NCI-H510A (cell line): ENCODE data around the gene SSC4D.
"Not testable (repeated sequence)": the region's sequence is repeated elsewhere in the genome, so short reads cannot be mapped to it uniquely, and the experiment has no call there.

Experiments
- DNase-seq: peaks from one replicate; lab custom pipeline; 2025; lab: John Stamatoyannopoulos, UW

SSC4D gene

DNA sequence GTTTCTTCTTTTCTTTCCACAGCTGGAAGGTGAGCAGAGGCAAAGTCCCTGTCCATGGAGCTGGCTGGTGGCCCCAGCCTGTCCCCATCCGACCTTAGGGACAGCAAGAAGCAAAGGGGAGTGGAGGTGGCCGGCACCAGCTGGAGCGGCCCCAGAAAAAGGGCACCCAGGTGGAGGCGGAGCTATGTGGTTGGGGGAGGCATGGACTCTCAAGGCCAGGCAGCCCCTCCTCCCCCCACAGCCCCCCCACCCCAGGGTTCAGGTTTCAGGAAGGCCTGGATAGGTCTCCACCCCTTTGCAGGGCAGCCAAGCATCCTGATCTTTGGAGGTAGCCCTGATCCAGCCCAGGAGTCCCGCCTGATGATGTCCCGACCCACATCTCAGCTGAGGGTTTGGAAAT, at the start of gene SSC4D:
Gene SSC4D (minus strand): TSS at position 161 of the 400 bp plus-strand sequence. CDS start 5,258 bp downstream, outside the sequence.
- peak; percentile 36 for DNase-seq

DNA sequence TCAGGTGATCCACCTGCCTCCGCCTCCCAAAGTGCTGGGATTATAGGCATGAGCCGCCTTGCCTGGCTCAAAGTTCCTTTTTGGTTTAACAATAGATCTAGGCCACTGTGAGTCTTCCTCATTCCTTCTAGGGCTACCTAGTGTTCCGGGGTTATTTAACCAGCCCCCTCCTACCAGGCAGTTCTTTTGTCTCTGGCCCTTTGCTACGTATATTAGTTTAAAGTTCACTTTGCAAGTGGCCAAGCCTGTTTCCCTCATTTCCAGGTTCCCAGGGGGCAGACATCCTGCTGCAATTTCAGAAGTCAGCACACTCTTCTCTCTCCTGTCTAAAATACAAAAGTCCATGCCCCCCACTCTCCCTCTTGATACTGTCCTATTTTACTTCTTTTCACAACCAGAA, 49.0 kb upstream of the SSC4D start:
- not testable (repeated sequence) for DNase-seq

DNA sequence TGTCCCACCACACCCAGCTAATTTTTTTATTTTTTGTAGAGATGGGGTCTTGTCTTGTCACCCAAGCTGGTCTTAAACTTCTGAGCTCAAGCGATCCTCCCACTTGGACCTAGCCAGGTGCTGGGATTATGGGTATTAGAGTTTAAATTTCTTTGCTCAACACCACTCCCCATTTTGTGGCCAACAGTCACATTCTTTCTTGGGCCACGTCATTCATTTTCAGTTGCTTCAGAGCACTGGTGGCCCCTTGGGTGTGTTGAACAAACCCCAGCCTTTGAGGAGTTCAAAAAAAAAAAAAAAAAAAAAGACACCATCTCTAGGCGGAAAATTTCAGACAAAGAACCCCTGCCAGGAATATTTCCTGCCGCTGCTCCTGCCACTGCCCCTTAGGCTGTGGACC, 47.5 kb upstream of the SSC4D start:
- not testable (repeated sequence) for DNase-seq

DNA sequence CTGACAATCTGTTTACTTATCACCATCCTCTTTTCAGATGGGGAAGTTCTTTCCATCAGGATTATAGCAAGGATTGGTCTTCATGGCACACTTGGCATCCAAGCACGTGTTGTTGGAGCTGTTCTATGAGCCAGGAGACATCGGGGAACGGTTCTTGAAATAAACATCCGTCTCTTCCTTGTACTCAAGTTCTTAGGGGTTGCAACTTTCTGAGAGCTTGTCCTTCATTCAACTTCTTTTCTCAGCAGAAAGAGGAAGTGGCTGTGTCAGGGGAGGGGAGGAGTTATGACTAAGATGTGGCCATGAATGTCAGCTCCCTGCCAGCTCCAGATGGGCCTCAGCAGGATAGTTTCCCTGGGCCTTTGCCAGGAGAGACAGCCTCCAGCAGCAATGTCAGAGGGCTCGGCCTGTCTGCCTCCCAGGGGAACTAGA, 36.1 kb upstream of the SSC4D start:
- DNase-seq, result not testable (repeated sequence)

DNA sequence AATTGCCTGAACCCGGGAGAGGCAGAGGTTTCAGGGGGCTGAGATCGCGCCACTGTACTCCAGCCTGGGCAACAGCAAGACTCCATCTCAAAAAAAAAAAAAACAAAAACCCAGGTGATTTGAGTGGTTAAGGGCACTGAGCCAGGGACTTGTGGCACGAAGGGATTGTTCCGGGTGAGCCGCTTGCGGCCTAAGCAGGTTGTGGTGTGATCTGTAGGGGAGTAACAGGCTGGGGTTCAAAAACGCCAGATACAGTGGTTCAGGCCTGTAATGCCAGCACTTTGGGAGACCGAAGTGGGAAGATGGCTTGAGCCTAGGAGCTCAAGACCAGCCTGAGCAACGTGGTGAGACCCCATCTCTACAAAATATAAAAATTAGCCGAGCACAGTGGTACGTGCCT, 34.3 kb upstream of the SSC4D start:
- not testable (repeated sequence) for DNase-seq

DNA sequence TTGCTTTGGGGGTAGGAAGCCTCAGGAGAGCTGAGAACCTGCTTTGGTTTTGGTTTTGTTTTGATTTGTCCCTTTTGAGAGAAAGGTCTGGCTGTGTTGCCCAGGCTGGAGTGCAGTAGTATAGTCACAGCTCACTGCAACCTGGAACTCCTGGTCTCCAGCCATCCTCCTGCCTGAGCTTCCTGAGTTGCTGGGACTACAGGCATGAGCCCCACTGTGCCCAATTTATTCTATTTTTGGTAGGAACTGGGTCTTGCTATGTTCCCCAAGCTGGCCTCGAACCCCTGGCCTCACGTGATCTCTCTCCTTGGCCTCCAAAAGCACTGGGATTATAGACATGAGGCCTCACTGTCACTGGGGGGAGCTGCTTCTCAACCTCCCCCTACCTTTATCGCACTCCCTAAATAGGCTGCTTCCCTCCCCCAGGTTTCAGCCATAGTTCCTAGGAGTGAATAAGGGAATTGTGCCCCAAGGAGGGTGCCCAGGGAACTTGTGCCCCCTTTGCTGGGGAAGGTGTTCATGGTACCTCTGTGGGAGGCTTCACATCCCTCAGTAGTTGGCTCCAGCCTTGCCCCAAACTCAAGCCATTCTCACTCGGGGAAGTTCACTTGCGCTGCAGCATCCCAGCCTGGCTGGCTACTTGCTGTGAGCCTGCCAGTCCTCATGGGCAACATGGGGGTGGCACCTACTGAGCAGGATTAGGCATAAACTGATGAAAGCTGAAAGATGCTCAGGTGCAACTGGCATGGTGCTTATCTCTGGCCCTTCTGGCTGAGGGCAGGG, 33.4 kb upstream of the SSC4D start:
- DNase-seq, result not testable (repeated sequence)

DNA sequence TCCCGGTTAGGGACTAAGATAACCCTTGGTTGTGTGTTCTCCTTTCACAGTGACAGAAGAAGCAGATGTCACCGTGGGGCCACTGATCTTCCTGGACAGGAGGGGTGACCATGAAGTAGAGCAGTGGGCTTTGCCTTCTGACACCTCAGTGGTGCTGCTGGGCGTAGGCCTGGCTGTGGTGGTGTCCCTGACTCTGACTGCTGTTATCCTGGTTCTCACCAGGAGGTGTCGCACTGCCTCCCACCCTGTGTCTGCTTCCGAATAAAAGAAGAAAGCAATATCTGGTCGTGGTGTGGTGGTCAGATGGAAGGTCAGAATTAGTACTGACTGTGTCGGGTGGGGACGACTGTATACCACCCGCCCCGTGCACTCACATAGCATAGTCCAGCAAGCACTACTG, 32.3 kb upstream of the SSC4D start:
- not testable (repeated sequence) for DNase-seq

DNA sequence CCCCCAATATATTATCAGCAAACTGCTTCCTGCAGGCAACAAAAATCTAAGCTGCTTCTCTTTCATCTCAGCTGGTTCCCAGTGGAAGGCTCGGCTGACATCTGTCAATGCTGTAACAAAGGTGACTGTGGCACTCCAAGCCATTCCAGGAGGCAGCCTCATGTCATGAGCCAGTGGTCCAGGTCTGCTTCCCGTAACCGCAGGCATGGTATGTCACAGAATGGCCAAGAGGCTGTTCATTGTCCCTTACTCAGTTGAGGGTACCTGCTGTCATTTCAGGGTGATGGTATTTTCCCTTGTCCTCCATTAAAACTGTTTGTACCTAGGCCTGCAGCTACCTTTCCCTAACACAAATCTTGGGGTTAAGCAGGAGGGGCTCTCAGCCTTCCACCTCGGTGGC, 30.9 kb upstream of the SSC4D start:
- not testable (repeated sequence) for DNase-seq

DNA sequence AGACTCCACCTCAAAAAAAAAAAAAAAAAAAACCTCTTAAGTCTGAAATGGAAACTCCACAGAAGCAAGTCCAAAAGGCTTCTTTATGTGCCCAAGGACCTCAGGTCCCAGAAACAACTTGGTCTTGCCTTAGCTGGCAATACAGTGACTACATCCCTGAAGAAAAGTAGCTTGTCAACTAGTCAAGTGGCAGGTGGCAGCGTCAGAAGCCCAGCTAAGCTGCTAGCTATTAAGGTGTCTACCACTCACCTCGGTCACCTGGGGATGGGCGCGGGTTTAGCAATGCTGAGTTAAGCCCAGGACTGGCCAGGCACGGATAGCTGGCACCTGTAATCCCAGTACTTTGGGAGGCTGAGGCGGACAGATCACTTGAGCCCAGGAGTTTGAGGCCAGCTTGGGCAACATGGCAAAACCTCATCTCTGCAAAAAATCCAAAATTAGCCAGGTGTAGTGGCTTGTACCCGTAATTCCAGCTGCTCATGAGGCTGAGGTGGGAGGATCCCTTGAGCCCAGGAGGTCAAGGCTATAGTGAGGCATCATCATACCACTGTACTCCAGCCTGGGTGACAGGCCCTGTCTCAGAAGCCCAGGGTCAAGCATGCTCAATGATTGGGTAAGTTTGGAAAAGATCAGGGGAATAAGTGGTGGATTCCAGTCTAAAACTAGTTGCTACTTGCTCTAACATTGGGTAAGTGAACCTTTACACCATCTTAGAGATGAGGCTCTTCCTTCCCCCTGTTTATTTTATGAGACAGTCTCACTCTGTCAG, 29.8 kb upstream of the SSC4D start:
- not testable (repeated sequence) for DNase-seq

DNA sequence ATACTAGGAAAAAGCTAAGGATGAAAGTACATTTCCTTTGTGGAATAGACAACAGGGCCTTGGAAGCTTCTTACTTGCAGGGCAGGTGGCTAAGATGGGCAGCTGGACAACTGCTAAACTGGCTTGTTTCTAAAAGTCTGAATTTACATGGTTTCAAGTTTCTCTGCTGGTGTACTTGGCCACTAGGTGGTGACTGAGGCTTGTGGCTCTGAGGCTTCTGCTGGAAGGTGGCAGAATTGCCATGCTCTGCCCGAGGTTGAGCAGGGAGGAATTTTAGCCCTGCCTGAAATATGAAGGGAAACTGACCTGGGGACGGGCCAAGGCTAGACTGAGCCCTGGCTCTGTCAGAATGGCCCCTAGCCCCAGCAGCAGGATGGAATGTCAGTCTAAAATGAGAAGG, 28.4 kb upstream of the SSC4D start:
- peak; percentile 9 for DNase-seq

DNA sequence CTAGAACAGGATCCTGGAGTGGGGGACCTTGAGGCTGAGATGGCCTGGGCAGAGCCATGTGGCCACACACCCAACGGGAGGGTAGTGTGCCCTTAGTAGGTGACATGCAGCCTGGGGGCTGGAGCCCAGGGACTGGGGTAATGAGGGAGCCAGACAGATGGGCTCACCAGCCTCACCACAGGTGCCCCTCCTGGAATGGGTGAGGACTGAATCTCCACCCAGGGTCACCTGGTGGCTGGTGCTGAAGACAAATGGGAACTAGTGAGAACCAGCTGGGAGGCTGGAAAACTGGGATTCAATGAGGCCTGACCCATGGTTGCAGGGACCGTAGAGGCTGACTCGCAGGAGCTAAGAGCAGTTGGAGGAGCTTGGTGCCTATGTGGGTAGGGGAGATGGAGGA, 21.3 kb upstream of the SSC4D start:
- no peak for DNase-seq

DNA sequence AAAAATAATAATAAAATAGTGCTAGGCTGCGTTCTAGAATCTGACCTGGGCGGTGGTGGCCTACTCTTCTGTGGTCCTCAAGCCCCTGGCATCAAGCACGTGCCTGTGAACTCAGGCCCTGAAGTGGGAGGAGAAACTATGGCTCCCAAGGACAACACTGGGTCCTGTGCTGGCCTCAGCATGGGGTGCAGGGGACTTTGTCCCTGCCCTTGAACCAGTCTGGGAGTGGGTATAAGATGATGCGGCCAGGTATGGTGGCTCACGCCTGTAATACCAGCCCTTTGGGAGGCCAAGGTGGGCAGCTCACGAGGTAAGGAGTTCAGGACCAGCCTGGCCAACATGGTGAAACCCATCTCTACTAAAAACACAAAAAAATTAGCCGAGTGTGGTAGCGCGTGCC, 20.7 kb upstream of the SSC4D start:
- DNase-seq, result no peak

DNA sequence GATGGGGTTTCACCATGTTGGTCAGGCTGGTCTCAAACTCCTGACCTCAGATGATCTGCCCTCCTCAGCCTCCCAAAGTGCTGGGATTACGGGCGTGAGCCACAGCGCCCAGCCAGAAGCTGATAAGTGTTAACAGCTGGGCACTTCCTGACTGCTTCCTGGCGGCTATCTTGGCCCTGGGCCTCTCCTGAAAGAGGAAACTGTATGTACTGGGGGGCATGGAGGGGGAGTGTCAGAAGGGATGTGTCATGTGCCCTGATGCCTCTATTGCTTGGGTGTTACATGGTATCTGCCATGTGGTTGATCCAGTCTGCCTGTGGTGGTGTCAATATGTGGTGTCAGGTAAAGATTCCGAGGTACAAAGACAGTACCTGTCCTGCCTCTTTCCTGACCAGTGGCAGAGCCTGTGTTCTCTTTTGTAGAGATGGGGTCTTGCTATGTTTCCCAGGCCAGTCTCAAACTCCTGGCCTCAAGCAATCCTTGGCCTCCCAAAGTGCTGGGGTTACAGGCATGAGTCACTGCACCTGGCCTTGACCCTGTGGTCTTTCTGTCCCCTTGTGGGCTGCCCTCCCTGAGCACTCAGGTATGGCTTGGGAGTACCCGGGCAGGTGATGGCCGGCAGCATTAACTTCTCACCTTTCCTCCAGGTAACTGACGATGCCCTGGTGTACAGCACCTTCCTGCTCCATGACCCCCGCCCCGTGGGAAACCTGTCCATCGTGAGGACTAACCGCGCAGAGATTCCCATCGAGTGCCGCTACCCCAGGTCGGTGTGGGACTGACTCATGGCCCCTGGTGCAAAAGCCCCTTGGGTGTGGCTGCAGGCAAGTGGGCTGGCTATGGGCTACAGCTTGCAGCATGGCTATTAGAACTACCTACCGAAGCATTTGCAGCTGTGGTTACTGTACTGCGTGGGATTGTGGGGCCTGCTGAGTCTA, 19.6 kb upstream of the SSC4D start:
- no peak for DNase-seq

DNA sequence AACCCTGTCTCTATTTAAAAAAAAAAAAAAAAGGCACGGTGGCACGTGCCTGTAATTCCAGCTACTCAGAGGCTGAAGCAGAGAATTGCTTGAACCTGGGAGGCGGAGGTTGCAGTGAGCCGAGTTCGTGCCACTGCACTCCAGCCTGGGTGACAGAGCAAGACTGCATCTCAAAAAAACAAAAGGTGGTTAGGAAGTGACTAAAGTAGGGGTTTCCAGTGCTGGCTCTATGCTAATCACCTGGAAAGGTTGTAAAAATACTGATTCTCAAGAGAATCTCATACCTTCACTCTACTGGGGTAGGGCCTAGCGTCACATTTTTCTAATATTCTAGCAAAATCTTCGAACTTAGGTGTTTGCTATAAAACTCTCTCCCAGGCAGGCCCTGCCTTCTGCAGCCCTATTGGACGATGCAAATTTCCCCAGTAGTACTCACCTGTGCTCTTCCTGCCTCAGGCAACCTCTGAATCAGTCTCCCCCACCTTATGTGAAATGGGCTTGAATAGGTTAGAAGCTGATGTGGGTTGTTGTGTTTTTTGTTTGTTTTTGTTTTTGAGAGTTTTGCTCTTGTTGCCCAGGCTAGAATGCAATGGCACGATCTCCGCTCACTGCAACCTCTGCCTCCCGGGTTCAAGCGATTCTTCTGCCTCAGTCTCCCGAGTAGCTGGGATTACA, 18.8 kb upstream of the SSC4D start:
- no peak for DNase-seq

DNA sequence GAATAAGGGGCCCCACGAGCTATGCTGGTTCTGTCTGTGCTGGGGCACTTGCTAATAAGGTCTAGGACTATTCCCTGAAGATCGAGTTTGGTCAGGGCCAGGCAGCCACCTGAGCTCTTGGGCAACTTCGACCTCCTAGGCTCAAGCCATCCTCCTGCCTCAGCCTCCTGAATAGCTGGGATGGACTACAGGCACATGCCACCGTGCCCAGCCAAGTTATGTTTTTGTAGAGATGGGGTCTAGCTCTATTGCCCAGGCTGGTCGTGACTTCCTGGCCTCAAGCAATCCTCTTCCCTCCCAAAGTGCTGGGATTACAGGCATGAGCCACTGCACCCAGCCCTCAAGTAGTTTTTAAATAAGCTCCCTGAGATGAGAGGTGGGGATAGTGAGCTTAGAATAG, 18.1 kb upstream of the SSC4D start:
- no peak for DNase-seq

DNA sequence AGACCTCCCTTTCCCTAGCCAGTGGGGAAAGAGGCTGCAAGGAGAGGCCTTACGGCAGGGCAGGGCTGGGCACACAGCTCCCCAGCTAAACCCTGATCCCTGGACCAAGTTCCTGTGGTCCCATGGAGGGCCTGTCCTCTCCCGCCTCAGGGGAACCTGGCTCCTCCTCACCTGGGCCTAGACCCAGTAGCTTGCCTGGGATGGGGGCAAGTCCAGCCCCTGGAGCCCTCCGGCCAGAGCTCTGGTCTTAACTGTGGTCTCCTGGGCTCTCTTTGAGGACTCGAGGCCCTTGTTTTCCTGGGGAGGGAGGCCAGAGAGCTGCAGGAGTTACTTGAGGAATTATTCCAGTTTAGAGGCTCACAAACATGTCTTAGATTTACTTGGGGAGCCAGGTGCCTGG, 16.7 kb upstream of the SSC4D start:
- no peak for DNase-seq

DNA sequence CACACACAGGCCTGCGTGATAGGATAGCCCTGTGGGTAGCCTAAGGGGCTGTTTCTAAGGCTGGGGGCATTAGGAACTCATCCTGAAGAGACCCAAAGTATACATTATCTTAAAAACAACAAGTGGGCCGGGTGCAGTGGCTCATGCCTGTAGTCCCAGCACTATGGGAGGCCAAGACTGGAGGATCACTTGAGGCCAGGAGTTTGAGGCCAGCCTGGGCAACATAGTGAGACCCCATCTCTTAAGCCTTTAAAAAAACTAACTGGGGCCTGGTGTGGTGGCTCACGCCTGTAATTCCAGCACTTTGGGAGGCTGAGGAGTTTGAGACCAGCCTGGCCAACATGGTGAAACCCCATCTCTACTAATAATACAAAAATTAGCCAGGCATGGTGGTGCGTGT, 16.1 kb upstream of the SSC4D start:
- DNase-seq, result not testable (repeated sequence)

DNA sequence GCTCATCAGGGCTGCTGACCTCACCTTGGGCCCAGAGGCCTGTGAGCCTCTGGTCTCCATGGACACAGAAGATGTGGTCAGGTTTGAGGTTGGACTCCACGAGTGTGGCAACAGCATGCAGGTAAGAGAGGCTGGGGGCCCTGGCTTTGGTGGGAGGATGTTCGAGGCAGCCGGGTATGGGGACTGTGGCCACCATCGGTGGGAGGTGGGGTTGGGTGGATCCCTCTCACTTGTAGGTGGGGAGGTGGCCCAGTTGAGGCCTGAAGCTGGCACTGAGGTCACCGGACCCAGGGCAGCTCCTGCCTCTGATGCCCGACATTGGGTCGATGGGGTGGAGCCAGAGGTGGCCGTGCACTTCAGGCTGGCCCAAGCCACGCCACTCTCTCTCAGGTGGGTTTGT, 15.7 kb upstream of the SSC4D start:
- no peak for DNase-seq

DNA sequence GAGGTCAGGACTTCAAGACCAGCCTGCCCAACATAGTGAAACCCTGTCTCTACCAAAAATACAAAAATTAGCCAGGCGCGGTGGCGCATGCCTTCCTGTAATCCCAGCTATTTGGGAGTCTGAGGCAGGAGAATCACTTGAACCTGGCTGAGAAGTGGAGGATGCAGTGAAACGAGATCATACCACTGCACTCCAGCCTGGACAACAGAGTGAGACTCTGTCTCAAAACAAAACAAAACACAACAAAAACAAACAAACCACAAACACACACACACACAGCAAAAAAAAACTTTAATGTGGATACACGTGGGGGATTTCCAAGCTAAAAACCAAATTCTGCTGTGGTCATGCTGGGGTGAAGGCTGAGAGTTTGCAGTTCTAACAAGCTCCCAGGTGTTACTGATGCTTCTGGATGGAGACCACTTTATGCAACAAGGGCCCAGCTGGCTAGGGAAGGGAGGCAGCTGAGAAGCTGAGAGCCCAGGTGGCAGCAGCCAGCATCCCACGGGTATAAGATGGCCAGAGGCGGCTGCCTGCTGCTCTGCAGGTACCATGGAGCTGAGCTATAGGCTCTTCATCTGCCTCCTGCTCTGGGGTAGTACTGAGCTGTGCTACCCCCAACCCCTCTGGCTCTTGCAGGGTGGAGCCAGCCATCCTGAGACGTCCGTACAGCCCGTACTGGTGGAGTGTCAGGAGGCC, 15.1 kb upstream of the SSC4D start, which contains the start of gene ZP3:
Gene ZP3 (plus strand): TSS at position 538 of the 699 bp plus-strand sequence. CDS start 15 bp downstream, at position 553.
- peak; percentile 4 for DNase-seq

DNA sequence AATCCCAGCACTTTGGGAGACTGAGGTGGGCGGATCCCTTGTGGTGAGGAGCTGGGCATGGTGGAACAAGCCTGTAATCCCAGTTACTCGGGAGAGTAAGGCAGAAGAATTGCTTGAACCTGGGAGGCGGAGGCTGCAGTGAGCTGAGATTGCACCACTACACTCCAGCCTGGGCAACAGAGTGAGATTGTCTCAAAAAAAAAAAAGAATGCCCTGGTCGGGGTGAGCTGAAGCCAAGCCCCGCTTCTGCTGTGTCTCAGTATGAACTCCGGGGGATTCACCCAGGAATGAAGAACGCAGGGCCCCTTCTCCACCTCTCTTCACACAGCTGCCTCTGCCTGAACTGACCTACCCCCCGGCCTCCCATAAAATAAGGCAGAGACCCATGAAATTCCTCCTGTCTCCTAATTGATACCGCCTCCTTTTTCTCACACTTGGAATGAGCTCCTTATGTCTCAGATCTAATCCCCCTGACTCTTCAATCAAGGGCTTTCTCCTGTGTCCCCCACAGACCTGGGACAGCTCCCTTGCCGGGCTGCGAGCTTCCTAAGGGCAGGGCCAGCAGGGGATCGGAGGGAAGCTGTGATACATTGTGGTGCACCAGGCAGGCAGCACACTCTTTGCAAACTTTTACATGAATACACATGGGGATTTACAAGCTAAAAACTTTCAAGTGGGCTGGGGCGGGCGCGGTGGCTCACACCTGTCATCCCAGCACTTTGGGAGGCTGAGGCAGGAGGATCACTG, 14.3 kb upstream of the SSC4D start:
- DNase-seq, result no peak
